GM12878 (cell line): ENCODE measurements around the gene ATP2A3. TPM values are rescaled to one million over a fixed set of nuclear protein-coding genes. Genes with fewer than 3 reads are reported as not detected.

Experiments used
- FOXK2 ChIP-seq: fragments of 450-650 bp; IDR thresholded peaks from 2 replicates; pipeline ENCODE4 v1.6.1; 2017; ENCODE audit warnings: mild to moderate bottlenecking, moderate library complexity
- GATAD2B ChIP-seq: fragments of 450-650 bp; conservative IDR thresholded peaks from 2 replicates; pipeline ENCODE4 v1.6.1; 2017; ENCODE audit warnings: low read depth, mild to moderate bottlenecking, moderate library complexity
- IKZF1 ChIP-seq: fragments of 450-650 bp; conservative IDR thresholded peaks from 2 replicates; pipeline ENCODE4 v1.6.1; 2017; ENCODE audit warnings: antibody characterized with exemption, mild to moderate bottlenecking
- JUNB ChIP-seq: IDR thresholded peaks from 2 replicates; pipeline ENCODE4 v1.6.1; 2016; ENCODE audit warnings: antibody characterized with exemption, mild to moderate bottlenecking
- JUND ChIP-seq: IDR thresholded peaks from 2 replicates; pipeline ENCODE4 v1.6.1; 2012; ENCODE audit warnings: low read depth, mild to moderate bottlenecking, low read length, improper control_type of control experiment, moderate library complexity
- MLLT1 ChIP-seq: fragments of 450-650 bp; IDR thresholded peaks from 2 replicates; pipeline ENCODE4 v1.6.1; 2016; ENCODE audit warnings: mild to moderate bottlenecking
- NBN ChIP-seq: fragments of 450-650 bp; IDR thresholded peaks from 2 replicates; pipeline ENCODE4 v1.6.1; 2016
- PML ChIP-seq: IDR thresholded peaks from 2 replicates; pipeline ENCODE4 v1.6.1; 2012; ENCODE audit warnings: low read length, inconsistent platforms
- RFX5 ChIP-seq: IDR thresholded peaks from 2 replicates; pipeline ENCODE4 v1.6.1; 2011; ENCODE audit warnings: low read depth, low read length, improper control_type of control experiment
- SMC3 ChIP-seq: IDR thresholded peaks from 2 replicates; pipeline ENCODE4 v1.6.1; 2011; ENCODE audit warnings: low read length, improper control_type of control experiment, borderline replicate concordance
- STAT1 ChIP-seq: fragments of 450-650 bp; conservative IDR thresholded peaks from 2 replicates; pipeline ENCODE4 v1.6.1; 2014; ENCODE audit warnings: antibody characterized with exemption, mild to moderate bottlenecking
- TCF7 ChIP-seq: IDR thresholded peaks from 2 replicates; pipeline ENCODE4 v1.6.1; 2014; ENCODE audit warnings: antibody characterized with exemption, borderline replicate concordance
- USF2 ChIP-seq: IDR thresholded peaks from 2 replicates; pipeline ENCODE4 v1.6.1; 2011; ENCODE audit warnings: low read depth, low read length, improper control_type of control experiment, borderline replicate concordance
- YY1 ChIP-seq: IDR thresholded peaks from 2 replicates; pipeline ENCODE4 v1.6.1; 2011; ENCODE audit warnings: low read depth, mild to moderate bottlenecking, low read length
- ZNF592 ChIP-seq: fragments of 450-650 bp; IDR thresholded peaks from 2 replicates; pipeline ENCODE4 v1.6.1; 2017; ENCODE audit warnings: mild to moderate bottlenecking, moderate library complexity
- ZNF687 ChIP-seq: fragments of 450-650 bp; IDR thresholded peaks from 2 replicates; pipeline ENCODE4 v1.6.1; 2017; ENCODE audit warnings: mild to moderate bottlenecking, moderate library complexity
- polyA plus RNA-seq, 11 experiments: library from polyadenylated mRNA; depleted of rRNA in 4 of 11; unstranded in 6 of 11; stranded (reverse) in 5 of 11; fragments of >200 nt; fragmentation: Nextera tagmentation in 4 of 11; fragmentation: Illumina TruSeq in 1 of 11; extraction: Ambion mirVana in 4 of 11; extraction: Trizol in 1 of 11; gene quantifications; 1 replicate in 1 of 11; 2 replicates in 10 of 11; pipeline versions ENCODE4 v1.2.1 to v1.2.3, GENCODE V29; 2011 to 2016; ENCODE audit warnings: inconsistent platforms in 2 of 11, missing spikeins in 2 of 11, low read depth in 1 of 11
- total RNA-seq, 4 experiments: library from RNA; depleted of rRNA in 3 of 4; stranded (reverse); fragments of >200 nt in 3 of 4; fragmentation: Illumina TruSeq in 1 of 4; extraction: Trizol in 1 of 4; gene quantifications; 2 replicates each; pipeline versions ENCODE4 v1.2.1 to v1.2.3, GENCODE V29; 2013 to 2021
- TF ChIP-seq, protein P1 (sequence below), 3 experiments: IDR thresholded peaks in 2 of 3; conservative IDR thresholded peaks in 1 of 3; 2 replicates each; pipeline ENCODE4 v1.5.1; 2011; ENCODE audit warnings: low read depth in 3 of 3, low read length in 3 of 3, mild to moderate bottlenecking in 3 of 3, control low read depth in 2 of 3, moderate library complexity in 2 of 3, inconsistent platforms in 1 of 3, mixed read lengths in 1 of 3; ENCODE audit not compliant: control insufficient read depth in 2 of 3, insufficient read depth in 1 of 3; ENCODE audit errors: extremely low read depth in 1 of 3

Gene ATP2A3
- total and polyA plus RNA-seq, 10 of the 15 experiments (the other 5 are each of a cell fraction or from before 2014, with no cell fraction given) = 1.0 to 99.2 (median 37.9) TPM

DNA sequence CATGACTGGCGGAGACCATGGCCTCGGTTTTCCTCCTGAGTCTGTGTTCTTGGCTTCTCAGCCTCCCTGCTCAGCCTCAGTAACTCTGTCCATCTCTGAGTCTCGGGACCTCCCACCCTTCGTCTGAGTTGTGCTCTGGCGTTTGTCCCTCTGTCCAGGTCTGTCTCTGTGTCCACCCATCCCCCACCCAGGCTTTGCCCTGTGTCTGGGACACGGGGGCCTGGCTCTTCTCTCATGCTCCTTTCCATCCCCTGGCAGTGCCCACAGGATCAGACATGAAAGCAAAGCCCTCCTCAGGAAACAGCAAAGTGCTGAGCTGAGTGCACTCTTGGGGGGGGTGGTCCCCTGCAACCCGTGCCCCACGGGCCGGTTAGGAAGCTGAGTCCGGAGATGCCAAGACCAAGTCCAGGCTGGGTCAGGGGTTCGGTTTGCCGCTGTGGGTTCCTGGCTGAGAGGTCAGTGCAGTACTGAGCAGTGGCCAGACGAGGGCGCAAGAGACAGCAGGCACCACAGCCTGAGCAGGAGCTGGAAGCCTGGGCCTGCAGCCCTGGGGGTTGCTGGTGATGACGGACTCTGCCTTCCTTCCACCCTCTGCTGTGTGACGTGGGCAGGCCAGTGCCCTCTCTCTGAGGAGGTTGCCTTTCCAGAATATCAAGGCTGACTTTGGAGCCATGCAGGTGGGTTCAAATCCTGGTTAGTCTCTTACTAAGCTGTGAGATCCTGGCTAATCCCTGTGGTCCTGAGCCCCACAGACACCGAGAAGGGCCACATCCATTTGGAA is 50.5 kb downstream of the ATP2A3 start (continued):
- TF ChIP-seq ZNF687 = peak; percentile 76
- 0 out of 2 replicates have a peak, but pooled peaks have one; percentile 43 for TF ChIP-seq GATAD2B
- TF ChIP-seq, protein P1, sequence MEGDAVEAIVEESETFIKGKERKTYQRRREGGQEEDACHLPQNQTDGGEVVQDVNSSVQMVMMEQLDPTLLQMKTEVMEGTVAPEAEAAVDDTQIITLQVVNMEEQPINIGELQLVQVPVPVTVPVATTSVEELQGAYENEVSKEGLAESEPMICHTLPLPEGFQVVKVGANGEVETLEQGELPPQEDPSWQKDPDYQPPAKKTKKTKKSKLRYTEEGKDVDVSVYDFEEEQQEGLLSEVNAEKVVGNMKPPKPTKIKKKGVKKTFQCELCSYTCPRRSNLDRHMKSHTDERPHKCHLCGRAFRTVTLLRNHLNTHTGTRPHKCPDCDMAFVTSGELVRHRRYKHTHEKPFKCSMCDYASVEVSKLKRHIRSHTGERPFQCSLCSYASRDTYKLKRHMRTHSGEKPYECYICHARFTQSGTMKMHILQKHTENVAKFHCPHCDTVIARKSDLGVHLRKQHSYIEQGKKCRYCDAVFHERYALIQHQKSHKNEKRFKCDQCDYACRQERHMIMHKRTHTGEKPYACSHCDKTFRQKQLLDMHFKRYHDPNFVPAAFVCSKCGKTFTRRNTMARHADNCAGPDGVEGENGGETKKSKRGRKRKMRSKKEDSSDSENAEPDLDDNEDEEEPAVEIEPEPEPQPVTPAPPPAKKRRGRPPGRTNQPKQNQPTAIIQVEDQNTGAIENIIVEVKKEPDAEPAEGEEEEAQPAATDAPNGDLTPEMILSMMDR (IDR thresholded peaks at IDR 0.05 in 2 of 3, conservative IDR thresholded peaks at IDR 0.05 in 1 of 3; ENCODE audit: control insufficient read depth in 2 of 3, extremely low read depth in 1 of 3, insufficient read depth in 1 of 3, low read depth in 3 of 3, low read length in 3 of 3) = peak; percentile 98 to 99 (median 99); a peak in 5 of 6 replicates
- TF ChIP-seq TCF7 = no peak
- TF ChIP-seq FOXK2 = no peak
- no peak for TF ChIP-seq PML
- TF ChIP-seq NBN = peak; percentile 62; the same call in 1 of the 2 replicates
- peak; percentile 60; the same call in 1 of the 2 replicates for TF ChIP-seq ZNF592
- peak; percentile 75; the same call in 1 of the 2 replicates for TF ChIP-seq YY1
- 0 out of 2 replicates have a peak, but pooled peaks have one; percentile 12 for TF ChIP-seq RFX5
- no peak for TF ChIP-seq JUND
- TF ChIP-seq STAT1 = peak; percentile 84; the same call in 1 of the 2 replicates
- no peak for TF ChIP-seq USF2
- TF ChIP-seq SMC3 = peak; percentile 92
- peak; percentile 49; the same call in 1 of the 2 replicates for TF ChIP-seq MLLT1
- TF ChIP-seq JUNB = no peak
- 0 out of 2 replicates have a peak, but pooled peaks have one; percentile 68 for TF ChIP-seq IKZF1
